Measurements from ENCODE around the gene CUEDC2. TPM values are rescaled to one million over a fixed set of nuclear protein-coding genes. Genes with fewer than 3 reads are reported as not detected.

Gene CUEDC2
- total RNA-seq, 1 experiment from 2014 or later = 38.1 TPM

GRCh38 chr10:102397222-102398171 is 34.9 kb downstream of the CUEDC2 start:
- Mint-ChIP-seq H3K36me3 (ENCODE audit: insufficient read depth, unreplicated experiment) (peaks cover 52% of the 10 kb centered on the region), H3K27me3 (ENCODE audit: unreplicated experiment) (no peaks in the 10 kb centered on the region), H3K4me1 (ENCODE audit: low read depth, unreplicated experiment) (peaks cover 12% of the 10 kb centered on the region), H3K9me3 (ENCODE audit: low read depth, unreplicated experiment) (no peaks in the 10 kb centered on the region), H3K4me3 (ENCODE audit: low read depth, unreplicated experiment) (peak overlapping the region; percentile 90), H3K27ac (ENCODE audit: unreplicated experiment) (no peak overlapping the region)
- BruUV-seq (replicated peaks) = no TSS peak
- intact Hi-C loops (cut with micrococcal nuclease; ENCODE audit: unreplicated experiment) = no loop called here
- DNase-seq = no peak
- CTCF ChIA-PET = no interaction called here
- TF ChIP-seq CTCF (IDR thresholded peaks at IDR 0.05; ENCODE audit: unreplicated experiment) = no peak

- no peaks in the 10 kb centered on the region for H3K9me3 Mint-ChIP-seq (ENCODE audit: low read depth, unreplicated experiment)
- TF ChIP-seq CTCF (IDR thresholded peaks at IDR 0.05; ENCODE audit: unreplicated experiment) = no peak
- CTCF ChIA-PET = no interaction called here
- intact Hi-C loops (cut with micrococcal nuclease; ENCODE audit: unreplicated experiment) = no loop called here
- H3K36me3 Mint-ChIP-seq (ENCODE audit: insufficient read depth, unreplicated experiment) = peaks cover 52% of the 10 kb centered on the region
- peaks cover 11% of the 10 kb centered on the region for H3K4me1 Mint-ChIP-seq (ENCODE audit: low read depth, unreplicated experiment)
- H3K4me3 Mint-ChIP-seq (ENCODE audit: low read depth, unreplicated experiment) = peak overlapping the region; percentile 90
- H3K27ac Mint-ChIP-seq (ENCODE audit: unreplicated experiment) = peak overlapping the region; percentile 58
- H3K27me3 Mint-ChIP-seq (ENCODE audit: unreplicated experiment) = no peaks in the 10 kb centered on the region
- DNase-seq = no peak
- no TSS peak for BruUV-seq (replicated peaks)
Observed at GRCh38 chr10:102396730-102397151, 35.6 kb downstream of the CUEDC2 start.

- intact Hi-C loops (cut with micrococcal nuclease; ENCODE audit: unreplicated experiment) = no loop called here
- H3K36me3 Mint-ChIP-seq (ENCODE audit: insufficient read depth, unreplicated experiment) = peaks cover 52% of the 10 kb centered on the region
- DNase-seq = no peak
- peak overlapping the region; percentile 58 for H3K27ac Mint-ChIP-seq (ENCODE audit: unreplicated experiment)
- H3K27me3 Mint-ChIP-seq (ENCODE audit: unreplicated experiment) = no peaks in the 10 kb centered on the region
- BruUV-seq (replicated peaks) = no TSS peak
- CTCF ChIA-PET = interaction anchor here (1.1 to 3.3 kb wide), 2 partner anchors 26 to 39 kb away, joined by 4 to 18 read pairs; partner anchors contain the start of gene FBXL15
- peak overlapping the region; percentile 90 for H3K4me3 Mint-ChIP-seq (ENCODE audit: low read depth, unreplicated experiment)
- no peaks in the 10 kb centered on the region for H3K9me3 Mint-ChIP-seq (ENCODE audit: low read depth, unreplicated experiment)
- peaks cover 8% of the 10 kb centered on the region for H3K4me1 Mint-ChIP-seq (ENCODE audit: low read depth, unreplicated experiment)
- no peak for TF ChIP-seq CTCF (IDR thresholded peaks at IDR 0.05; ENCODE audit: unreplicated experiment)
Observed at GRCh38 chr10:102396317-102396650, 36.1 kb downstream of the CUEDC2 start.

- peaks cover 8% of the 10 kb centered on the region for H3K4me1 Mint-ChIP-seq (ENCODE audit: low read depth, unreplicated experiment)
- H3K4me3 Mint-ChIP-seq (ENCODE audit: low read depth, unreplicated experiment) = peak within 1 kb of the TSS; percentile 90
- no peaks in the 10 kb centered on the region for H3K9me3 Mint-ChIP-seq (ENCODE audit: low read depth, unreplicated experiment)
- no peaks in the 10 kb centered on the region for H3K27me3 Mint-ChIP-seq (ENCODE audit: unreplicated experiment)
- peaks cover 52% of the 10 kb centered on the region for H3K36me3 Mint-ChIP-seq (ENCODE audit: insufficient read depth, unreplicated experiment)
- no TSS peak for BruUV-seq (replicated peaks)
- peak within 1 kb of the TSS; percentile 88 for H3K27ac Mint-ChIP-seq (ENCODE audit: unreplicated experiment)
- peak; percentile 88 for DNase-seq
- TF ChIP-seq CTCF (IDR thresholded peaks at IDR 0.05; ENCODE audit: unreplicated experiment) = no peak
- intact Hi-C loops (cut with micrococcal nuclease; ENCODE audit: unreplicated experiment) = no loop called here
- CTCF ChIA-PET = interaction anchor here (0.5 to 3.3 kb wide), 5 partner anchors 8 to 909 kb away, joined by 3 to 18 read pairs (median 4); partner anchors contain the start of gene FBXL15
Observed at GRCh38 chr10:102395400-102396316, 36.7 kb downstream of the CUEDC2 start, which contains the start of gene NFKB2. Gene NFKB2, plus strand, starts transcription at chr10:102395705. Its CDS starts 255 bp downstream, at chr10:102395960.

All from Calu3 (cell line).